ENCODE data around the gene TWIST2. TPM values are rescaled to one million over a fixed set of nuclear protein-coding genes. Genes with fewer than 3 reads are reported as not detected.

The TWIST2 gene
- total and polyA plus RNA-seq, 9 of the 15 experiments (the other 6 are each of a cell fraction or from before 2014, with no cell fraction given), result not detected

- Histone ChIP-seq H2AFZ (ENCODE audit: low read depth, low read length) (no peak overlapping the region), H3K36me3 (ENCODE audit: control insufficient read depth, insufficient read depth, low read length) (no peaks in the 10 kb centered on the region), H3K9ac (ENCODE audit: insufficient read depth in 1 of 2, low read depth in 2 of 2, low read length in 2 of 2) (no peak overlapping the region), H3K79me2 (ENCODE audit: control insufficient read depth, insufficient read depth, low read length) (no peaks in the 10 kb centered on the region), H3K4me3 (no peak overlapping the region), H3K27ac (ENCODE audit: extremely low read depth, low read depth, low read length) (no peak overlapping the region), H3K27me3 (ENCODE audit: control insufficient read depth in 2 of 2, insufficient read depth in 2 of 2, low read length in 2 of 2) (peaks cover 0 to 6% of the 10 kb centered on the region in 2 experiments; a peak in 1 of 5 replicates), H3K4me1 (replicated peaks in 1 of 2; ENCODE audit: control insufficient read depth in 2 of 2, insufficient read depth in 2 of 2, low read length in 2 of 2) (no peaks in the 10 kb centered on the region), H3K4me2 (ENCODE audit: insufficient read depth, low read length) (no peak overlapping the region), H4K20me1 (replicated peaks; ENCODE audit: control insufficient read depth, insufficient read depth, low read length) (no peaks in the 10 kb centered on the region), H3K9me3 (replicated peaks; ENCODE audit: control insufficient read depth, insufficient read depth, low read depth, low read length) (no peaks in the 10 kb centered on the region), H3K9me1 (ENCODE audit: control insufficient read depth, insufficient read depth, low read length) (peaks cover 2% of the 10 kb centered on the region)
- ChIA-PET CTCF (ENCODE audit: low intra/inter-chr PET ratio) (no interaction called here), POLR2A (no interaction called here)
- in situ Hi-C loops (cut with MboI), result no loop called here
- intact Hi-C loops (cut with micrococcal nuclease), result no loop called here
- DNase-seq (ENCODE audit: extremely low read depth in 1 of 4, low spot score in 3 of 4) (no peak), FAIRE-seq (no peak), ATAC-seq (no peak)
- no TSS peak for BruUV-seq (replicated peaks)
- 2% methylated on average over 6 of the region's 6 CpGs for WGBS (ENCODE audit: insufficient coverage, low coverage, missing lambda C conversion rate)
- TF ChIP-seq HMBOX1 (IDR thresholded peaks at IDR 0.05), result no peak
- TF ChIP-seq SMAD1 (IDR thresholded peaks at IDR 0.05; ENCODE audit: low read depth, low read length, partially characterized antibody), result no peak
- TF ChIP-seq PPARD (CRISPR knock-in tag; IDR thresholded peaks at IDR 0.05), result no peak
- TF ChIP-seq ZNF121 (CRISPR knock-in tag; conservative IDR thresholded peaks at IDR 0.05), result no peak
- TF ChIP-seq HMGXB4 (CRISPR knock-in tag; IDR thresholded peaks at IDR 0.05), result no peak
- TF ChIP-seq, protein P1, sequence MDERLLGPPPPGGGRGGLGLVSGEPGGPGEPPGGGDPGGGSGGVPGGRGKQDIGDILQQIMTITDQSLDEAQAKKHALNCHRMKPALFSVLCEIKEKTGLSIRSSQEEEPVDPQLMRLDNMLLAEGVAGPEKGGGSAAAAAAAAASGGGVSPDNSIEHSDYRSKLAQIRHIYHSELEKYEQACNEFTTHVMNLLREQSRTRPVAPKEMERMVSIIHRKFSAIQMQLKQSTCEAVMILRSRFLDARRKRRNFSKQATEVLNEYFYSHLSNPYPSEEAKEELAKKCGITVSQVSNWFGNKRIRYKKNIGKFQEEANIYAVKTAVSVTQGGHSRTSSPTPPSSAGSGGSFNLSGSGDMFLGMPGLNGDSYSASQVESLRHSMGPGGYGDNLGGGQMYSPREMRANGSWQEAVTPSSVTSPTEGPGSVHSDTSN (CRISPR knock-in tag; IDR thresholded peaks at IDR 0.05; ENCODE audit: low read depth), result no peak
- TF ChIP-seq, protein P1 (tag; conservative IDR thresholded peaks at IDR 0.05; ENCODE audit: low read depth), result no peak
- no peak for TF ChIP-seq ZBTB17 (CRISPR knock-in tag; IDR thresholded peaks at IDR 0.05)
- no peak for TF ChIP-seq NR0B1 (IDR thresholded peaks at IDR 0.05; ENCODE audit: partially characterized antibody)
- no peak for TF ChIP-seq CHCHD3 (CRISPR knock-in tag; IDR thresholded peaks at IDR 0.05)
- TF ChIP-seq CHD2 (IDR thresholded peaks at IDR 0.05; ENCODE audit: low read depth, low read length), result no peak
- TF ChIP-seq TAF1 (IDR thresholded peaks at IDR 0.05; ENCODE audit: control insufficient read depth, extremely low read depth, insufficient read depth, low read length, severe bottlenecking), result no peak
- TF ChIP-seq POLR2A (conservative IDR thresholded peaks at IDR 0.05), result no peak
- TF ChIP-seq KAT7 (CRISPR knock-in tag; IDR thresholded peaks at IDR 0.05; ENCODE audit: borderline replicate concordance), result no peak
- TF ChIP-seq FOXJ2 (tag; IDR thresholded peaks at IDR 0.05), result no peak
- TF ChIP-seq BCL6 (CRISPR knock-in tag; IDR thresholded peaks at IDR 0.05), result no peak
Measured at GRCh38 chr2:238930216-238930615, 82.3 kb downstream of the TWIST2 start.

Measured in K562 (cell line).